ENCODE measurements around the gene ATP11C.

Gene ATP11C

DNA sequence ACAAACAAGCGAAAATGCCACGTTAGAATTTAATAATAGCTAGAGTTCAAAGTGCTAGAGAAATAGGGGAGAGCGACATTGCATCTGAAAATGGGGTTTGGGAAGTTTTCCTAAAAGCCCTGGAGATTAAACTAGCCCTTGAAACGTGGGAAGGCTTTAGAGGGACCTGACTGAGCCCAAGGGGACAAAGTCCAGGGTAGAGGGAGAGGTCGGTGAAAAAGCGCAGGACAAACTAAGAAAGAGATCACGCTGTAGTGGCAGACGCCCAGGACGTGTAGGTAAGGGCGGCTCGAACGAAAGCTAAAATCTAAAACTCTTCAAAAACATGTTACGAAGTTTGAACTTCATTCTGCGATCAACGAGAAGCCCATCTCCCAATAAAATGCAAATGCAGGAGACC is 1.1 kb upstream of the ATP11C start:
- DNase-seq (ENCODE audit: low spot score): no peak
- TF ChIP-seq, protein P1, sequence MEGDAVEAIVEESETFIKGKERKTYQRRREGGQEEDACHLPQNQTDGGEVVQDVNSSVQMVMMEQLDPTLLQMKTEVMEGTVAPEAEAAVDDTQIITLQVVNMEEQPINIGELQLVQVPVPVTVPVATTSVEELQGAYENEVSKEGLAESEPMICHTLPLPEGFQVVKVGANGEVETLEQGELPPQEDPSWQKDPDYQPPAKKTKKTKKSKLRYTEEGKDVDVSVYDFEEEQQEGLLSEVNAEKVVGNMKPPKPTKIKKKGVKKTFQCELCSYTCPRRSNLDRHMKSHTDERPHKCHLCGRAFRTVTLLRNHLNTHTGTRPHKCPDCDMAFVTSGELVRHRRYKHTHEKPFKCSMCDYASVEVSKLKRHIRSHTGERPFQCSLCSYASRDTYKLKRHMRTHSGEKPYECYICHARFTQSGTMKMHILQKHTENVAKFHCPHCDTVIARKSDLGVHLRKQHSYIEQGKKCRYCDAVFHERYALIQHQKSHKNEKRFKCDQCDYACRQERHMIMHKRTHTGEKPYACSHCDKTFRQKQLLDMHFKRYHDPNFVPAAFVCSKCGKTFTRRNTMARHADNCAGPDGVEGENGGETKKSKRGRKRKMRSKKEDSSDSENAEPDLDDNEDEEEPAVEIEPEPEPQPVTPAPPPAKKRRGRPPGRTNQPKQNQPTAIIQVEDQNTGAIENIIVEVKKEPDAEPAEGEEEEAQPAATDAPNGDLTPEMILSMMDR (IDR thresholded peaks at IDR 0.05; ENCODE audit: borderline replicate concordance, control extremely low read depth, extremely low read depth, insufficient read depth, missing control alignments): no peak
- in situ Hi-C loops (cut with MboI; ENCODE audit: low sequenced_read_pairs, unreplicated experiment): no loop called here

GRCh38 chrX:139932073-139932900 is 566 bp downstream of the ATP11C start:
- in situ Hi-C loops (cut with MboI; ENCODE audit: low sequenced_read_pairs, unreplicated experiment): no loop called here
- DNase-seq (ENCODE audit: low spot score): peak; percentile 60
- TF ChIP-seq, protein P1 (IDR thresholded peaks at IDR 0.05; ENCODE audit: borderline replicate concordance, control extremely low read depth, extremely low read depth, insufficient read depth, missing control alignments): no peak

- in situ Hi-C loops (cut with MboI; ENCODE audit: low sequenced_read_pairs, unreplicated experiment): no loop called here
- TF ChIP-seq, protein P1 (IDR thresholded peaks at IDR 0.05; ENCODE audit: borderline replicate concordance, control extremely low read depth, extremely low read depth, insufficient read depth, missing control alignments): no peak
- peak; percentile 11 for DNase-seq (ENCODE audit: low spot score)
These were observed 1.2 kb downstream of the ATP11C start for GRCh38 chrX:139931646-139932072.

GRCh38 chrX:139930916-139931645 is 1.8 kb downstream of the ATP11C start:
- DNase-seq (ENCODE audit: low spot score): peak; percentile 31
- TF ChIP-seq, protein P1 (IDR thresholded peaks at IDR 0.05; ENCODE audit: borderline replicate concordance, control extremely low read depth, extremely low read depth, insufficient read depth, missing control alignments): no peak
- in situ Hi-C loops (cut with MboI; ENCODE audit: low sequenced_read_pairs, unreplicated experiment): no loop called here

DNA sequence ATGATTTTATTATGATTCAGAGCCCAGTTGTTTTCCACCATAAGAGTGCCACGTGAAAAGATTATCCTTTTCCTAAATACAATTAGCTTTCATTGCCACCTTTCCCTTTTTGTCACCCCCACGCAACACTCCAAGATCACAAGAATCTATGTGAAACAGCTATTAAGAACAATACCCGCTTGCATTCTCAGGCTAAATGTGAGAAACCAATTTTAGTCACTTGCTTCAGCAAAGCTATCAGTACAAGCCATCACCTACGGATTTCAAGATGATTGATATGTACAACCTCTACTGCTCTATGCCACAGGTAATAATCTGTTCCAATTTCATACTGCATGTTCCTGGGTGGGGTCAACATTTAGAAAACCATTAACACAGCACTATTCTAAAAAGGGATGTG is 2.5 kb downstream of the ATP11C start:
- in situ Hi-C loops (cut with MboI; ENCODE audit: low sequenced_read_pairs, unreplicated experiment): no loop called here

DNA sequence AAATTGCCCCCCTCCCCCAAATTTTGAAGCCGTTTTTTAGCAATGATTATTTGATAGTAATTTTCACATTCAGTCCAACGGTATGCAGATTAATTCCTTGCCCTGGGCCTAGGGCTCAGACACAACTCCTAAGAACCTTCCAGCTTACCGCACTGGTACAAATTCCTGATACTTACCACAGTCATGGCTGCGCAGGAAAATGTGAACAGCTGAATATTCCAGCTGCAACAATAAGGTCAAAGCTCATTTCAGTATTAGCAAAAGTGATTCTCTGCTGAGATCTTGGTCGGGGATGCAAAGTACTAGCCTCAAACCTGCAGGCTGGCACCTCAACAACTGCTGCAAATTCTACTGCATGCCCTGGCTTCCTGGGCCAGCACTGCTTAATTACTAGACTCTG is 3.0 kb downstream of the ATP11C start:
- DNase-seq (ENCODE audit: low spot score): no peak
- TF ChIP-seq, protein P1 (IDR thresholded peaks at IDR 0.05; ENCODE audit: borderline replicate concordance, control extremely low read depth, extremely low read depth, insufficient read depth, missing control alignments): no peak
- in situ Hi-C loops (cut with MboI; ENCODE audit: low sequenced_read_pairs, unreplicated experiment): no loop called here

More for the DNA sequence above, 2.5 kb downstream of the ATP11C start:
- DNase-seq (ENCODE audit: low spot score): no peak
- TF ChIP-seq, protein P1 (IDR thresholded peaks at IDR 0.05; ENCODE audit: borderline replicate concordance, control extremely low read depth, extremely low read depth, insufficient read depth, missing control alignments): no peak
